HFFc6 (cell line): Measurements from ENCODE around the gene CCDC9B. TPM values are rescaled to one million over a fixed set of nuclear protein-coding genes. Genes with fewer than 3 reads are reported as not detected.

Experiments used
- DNase-seq: peaks from one replicate; pipeline ENCODE4 v3.0.0-alpha.2; 2018
- H3K27ac Mint-ChIP-seq: 2 replicates; pipeline ENCODE4 v1.8.0; 2020; ENCODE audit warnings: mild to moderate bottlenecking, mixed read lengths
- H3K27me3 Mint-ChIP-seq: 2 replicates; pipeline ENCODE4 v1.8.0; 2021; ENCODE audit warnings: mild to moderate bottlenecking, moderate library complexity, mixed read lengths; ENCODE audit not compliant: insufficient read depth
- H3K36me3 Mint-ChIP-seq: 2 replicates; pipeline ENCODE4 v1.8.0; 2021; ENCODE audit warnings: low read depth, mixed read lengths
- H3K4me1 Mint-ChIP-seq: 2 replicates; pipeline ENCODE4 v1.8.0; 2020; ENCODE audit warnings: low read depth, mixed read lengths
- H3K4me3 Mint-ChIP-seq: 2 replicates; pipeline ENCODE4 v1.8.0; 2020; ENCODE audit warnings: mild to moderate bottlenecking, moderate library complexity, mixed read lengths
- H3K9me3 Mint-ChIP-seq: 2 replicates; pipeline ENCODE4 v1.8.0; 2020; ENCODE audit warnings: mild to moderate bottlenecking, mixed read lengths
- CTCF ChIP-seq: fragments of 200-600 bp; sonication (generic); IDR thresholded peaks from 2 replicates; pipeline ENCODE4 v1.5.0; 2021; ENCODE audit warnings: antibody characterized with exemption, mild to moderate bottlenecking
- total RNA-seq, 6 experiments: library from RNA; stranded (reverse); fragmentation: NEBNext Ultra II Directional; extraction: Animal tissue kit (Norgen Biotek cat#: 25700); gene quantifications; 2 replicates in 1 of 6; 3 replicates in 5 of 6; pipeline ENCODE4 v1.2.3, GENCODE V29; 2021

Gene CCDC9B
- total RNA-seq, 6 experiments from 2014 or later: 54.3 to 92.3 (median 57.9) TPM

- H3K4me1 Mint-ChIP-seq: peaks cover 13% of the 10 kb centered on the region
- H3K9me3 Mint-ChIP-seq: no peaks in the 10 kb centered on the region
- no peak overlapping the region for H3K4me3 Mint-ChIP-seq
- peaks cover 43% of the 10 kb centered on the region for H3K27me3 Mint-ChIP-seq
- no peaks in the 10 kb centered on the region for H3K36me3 Mint-ChIP-seq
- no peak for DNase-seq
- no peak for TF ChIP-seq CTCF
- no peak overlapping the region for H3K27ac Mint-ChIP-seq
These were observed 59.0 kb downstream of the CCDC9B start for GRCh38 chr15:40281801-40282146.

Other genes with a start within 250 kb of the CCDC9B start
- 1 to 10 TPM in 2 of 6 experiments, under 1 TPM in 4; 0.57 to 1.2 (median 0.81) TPM for gene BMF, start 232.1 kb downstream of the CCDC9B start, total RNA-seq
- gene BUB1B, start 179.9 kb downstream of the CCDC9B start, total RNA-seq: 10 to 100 TPM; 11.5 to 38.1 (median 29.6) TPM
- not detected for gene PAK6, start 101.9 kb downstream of the CCDC9B start, total RNA-seq
- gene ANKRD63, start 57.9 kb downstream of the CCDC9B start, total RNA-seq: not detected
- gene PLCB2, start 33.0 kb downstream of the CCDC9B start, total RNA-seq: 1 to 10 TPM in 1 of 6 experiments, under 1 TPM in 5; 0.12 to 1.0 (median 0.48) TPM
- 10 to 100 TPM; 19.6 to 32.8 (median 23.4) TPM for gene INAFM2, start 17.2 kb downstream of the CCDC9B start, total RNA-seq
- gene PHGR1, start 10.1 kb upstream of the CCDC9B start, total RNA-seq: not detected
- gene DISP2, start 17.3 kb upstream of the CCDC9B start, total RNA-seq: under 1 TPM; 0.03 to 0.26 (median 0.21) TPM
- gene KNSTRN, start 41.8 kb upstream of the CCDC9B start, total RNA-seq: 10 to 100 TPM; 26.2 to 49.7 (median 47.5) TPM
- gene IVD, start 64.9 kb upstream of the CCDC9B start, total RNA-seq: 10 to 100 TPM; 48.5 to 69.9 (median 50.4) TPM
- gene BAHD1, start 100.0 kb upstream of the CCDC9B start, total RNA-seq: 10 to 100 TPM; 12.7 to 14.4 (median 14.2) TPM
- gene CHST14, start 130.0 kb upstream of the CCDC9B start, total RNA-seq: 10 to 100 TPM; 26.3 to 32.5 (median 28.4) TPM
- gene CCDC32, start 224.1 kb upstream of the CCDC9B start, total RNA-seq: 10 to 100 TPM; 17.6 to 21.4 (median 20.5) TPM
- gene RPUSD2, start 228.4 kb upstream of the CCDC9B start, total RNA-seq: 10 to 100 TPM; 10.3 to 13.7 (median 11.9) TPM